T-cell (primary cell): Measurements from ENCODE around the gene SPINK2. TPM values are rescaled to one million over a fixed set of nuclear protein-coding genes. Genes with fewer than 3 reads are reported as not detected.

Experiments
- ATAC-seq, 4 experiments: fragments of 200-7000 bp in 3 of 4; fragments of 150-1000 bp in 1 of 4; cut with Tn5 transposase; replicated peaks in 1 of 4; 1 replicate in 3 of 4; 2 replicates in 1 of 4; pipeline ENCODE4 v1.10.0; 2021; ENCODE audit warnings: moderate library complexity in 3 of 4, mild to moderate bottlenecking in 2 of 4, moderate number of reproducible peaks in 1 of 4
- CTCF ChIA-PET, 2 donors: fragments of 300-600 bp; sonication (Branson Sonifier 250); formaldehyde crosslinking; loops; one replicate each; lab custom pipeline; 2022; ENCODE audit warnings: antibody characterized with exemption in 2 of 2; lab: Charles Lee
- POLR2A ChIA-PET, 2 donors: fragments of 300-600 bp; sonication (Branson Sonifier 250); formaldehyde crosslinking; loops; one replicate each; lab custom pipeline; 2022; ENCODE audit warnings: antibody characterized with exemption in 2 of 2; lab: Charles Lee
- DNase-seq, 35 experiments: peaks; one replicate each; pipeline versions ENCODE4 v3.0.0 to v3.0.0-alpha.2; 2013 to 2023
- H3K27ac ChIP-seq: one replicate; pipeline ENCODE4 v1.5.1; 2013; ENCODE audit warnings: low read length
- H3K27me3 ChIP-seq, 2 experiments: replicated peaks in 1 of 2; 1 replicate in 1 of 2; 2 replicates in 1 of 2; pipeline versions ENCODE4 v1.6.1 to v1.7.0; 2013; ENCODE audit warnings: low read length in 1 of 2, mixed read lengths in 1 of 2; ENCODE audit not compliant: control insufficient read depth in 2 of 2, insufficient read depth in 2 of 2; ENCODE audit errors: extremely low read depth in 1 of 2
- H3K36me3 ChIP-seq, 2 donors: 1 replicate in 1 of 2; 2 replicates in 1 of 2; pipeline versions ENCODE4 v1.6.1 to v1.7.0; 2013; ENCODE audit warnings: low read length in 1 of 2; ENCODE audit not compliant: control insufficient read depth in 2 of 2, insufficient read depth in 1 of 2; ENCODE audit errors: extremely low read depth in 1 of 2
- H3K4me1 ChIP-seq, 2 experiments: 1 replicate in 1 of 2; 2 replicates in 1 of 2; pipeline versions ENCODE4 v1.6.1 to v1.7.0; 2013; ENCODE audit warnings: low read length in 2 of 2, mixed read lengths in 1 of 2; ENCODE audit not compliant: insufficient read depth in 2 of 2, control insufficient read depth in 1 of 2; ENCODE audit errors: extremely low read depth in 1 of 2
- H3K4me3 ChIP-seq, 2 donors: 1 replicate in 1 of 2; 2 replicates in 1 of 2; pipeline versions ENCODE4 v1.5.1 to v1.7.0; 2013; ENCODE audit warnings: mild to moderate bottlenecking in 2 of 2, low read length in 1 of 2, moderate library complexity in 1 of 2; ENCODE audit not compliant: control insufficient read depth in 1 of 2; ENCODE audit errors: extremely low read depth in 1 of 2
- H3K9me3 ChIP-seq: 2 replicates; pipeline ENCODE4 v1.7.0; 2013
- H3K27ac Mint-ChIP-seq, 2 donors: one replicate each; pipeline ENCODE4 v1.8.0; 2020 to 2021; ENCODE audit warnings: mild to moderate bottlenecking in 2 of 2, mixed read lengths in 2 of 2
- H3K27me3 Mint-ChIP-seq, 2 donors: one replicate each; pipeline ENCODE4 v1.8.0; 2021 to 2022; ENCODE audit warnings: mixed read lengths in 2 of 2
- H3K36me3 Mint-ChIP-seq: one replicate; pipeline ENCODE4 v1.8.0; 2021; ENCODE audit warnings: mixed read lengths
- H3K4me1 Mint-ChIP-seq, 3 donors: one replicate each; pipeline ENCODE4 v1.8.0; 2020 to 2022; ENCODE audit warnings: mixed read lengths in 3 of 3, mild to moderate bottlenecking in 1 of 3
- H3K4me3 Mint-ChIP-seq, 3 donors: one replicate each; pipeline ENCODE4 v1.8.0; 2020 to 2022; ENCODE audit warnings: mild to moderate bottlenecking in 3 of 3, mixed read lengths in 3 of 3, moderate library complexity in 3 of 3
- H3K9me3 Mint-ChIP-seq, 3 donors: one replicate each; pipeline ENCODE4 v1.8.0; 2020 to 2022; ENCODE audit warnings: mixed read lengths in 3 of 3
- WGBS: methylation state at CpG from one replicate; pipeline ENCODE4 v1.1.5; 2013; ENCODE audit warnings: missing lambda C conversion rate; ENCODE audit not compliant: insufficient coverage; 5-methylcytosine and 5-hydroxymethylcytosine counted together
- total RNA-seq, 35 experiments: library from RNA in 6 of 35; stranded (reverse) in 6 of 35; fragments of 120-200 nt in 1 of 35; gene quantifications; one replicate each; pipeline versions ENCODE4 v1.2.1 to v1.2.4 and lab custom pipeline; 2013 to 2026

Gene SPINK2
- total RNA-seq, 5 donors from 2014 or later (not counting 1 experiment from before 2014, with no cell fraction given), result 2.0 to 11.6 (median 3.9) TPM

GRCh38 chr4:56772134-56772533 lies 49.4 kb downstream of the SPINK2 start:
- Mint-ChIP-seq H3K36me3 (no peaks in the 10 kb centered on the region), H3K9me3 (no peaks in the 10 kb centered on the region), H3K4me3 (no peak overlapping the region), H3K27me3 (no peaks in the 10 kb centered on the region), H3K4me1 (peaks cover 0 to 5% (median 0%) of the 10 kb centered on the region in 3 donors), H3K27ac (no peak overlapping the region)
- POLR2A ChIA-PET, result interaction anchor here in 1 of 2 donors (0.6 kb wide), 1 partner anchor 9 kb away, joined by 3 read pairs; no protein-coding TSS in a partner anchor
- Histone ChIP-seq H3K9me3 (no peaks in the 10 kb centered on the region), H3K36me3 (no peaks in the 10 kb centered on the region), H3K27ac (no peak overlapping the region), H3K4me1 (no peaks in the 10 kb centered on the region), H3K4me3 (no peak overlapping the region), H3K27me3 (no peaks in the 10 kb centered on the region)
- CTCF ChIA-PET, result interaction anchor here (0.6 to 2.1 kb wide), 3 partner anchors 65 to 146 kb away, joined by 3 to 6 read pairs (median 3); no protein-coding TSS in a partner anchor
- no peak for ATAC-seq
- DNase-seq, result no peak
- WGBS, result 43% methylated on average over 1 of the region's 2 CpGs

- Histone ChIP-seq H3K9me3 (no peaks in the 10 kb centered on the region), H3K4me3 (no peak overlapping the region), H3K27me3 (no peaks in the 10 kb centered on the region), H3K4me1 (no peaks in the 10 kb centered on the region), H3K36me3 (no peaks in the 10 kb centered on the region), H3K27ac (no peak overlapping the region)
- Mint-ChIP-seq H3K36me3 (no peaks in the 10 kb centered on the region), H3K27ac (no peak overlapping the region), H3K4me1 (peaks cover 0 to 18% (median 3%) of the 10 kb centered on the region in 3 donors), H3K4me3 (no peak overlapping the region), H3K9me3 (no peaks in the 10 kb centered on the region), H3K27me3 (no peaks in the 10 kb centered on the region)
- ATAC-seq, result no peak
- WGBS, result no CpG with 5 or more reads among the region's 4 CpGs
- DNase-seq, result no peak
- ChIA-PET POLR2A (no interaction called here), CTCF (no interaction called here)
Observed at GRCh38 chr4:56768763-56769162, 52.7 kb downstream of the SPINK2 start.

- Mint-ChIP-seq H3K4me3 (no peak overlapping the region), H3K36me3 (no peaks in the 10 kb centered on the region), H3K9me3 (no peaks in the 10 kb centered on the region), H3K4me1 (peaks cover 0 to 19% (median 3%) of the 10 kb centered on the region in 3 donors), H3K27me3 (no peaks in the 10 kb centered on the region), H3K27ac (peak overlapping the region in 1 of 2 donors; percentile 61)
- DNase-seq (no peak), ATAC-seq (no peak)
- CTCF ChIA-PET, result no interaction called here
- H3K4me3 ChIP-seq, result no peak overlapping the region
- no peaks in the 10 kb centered on the region for H3K4me1 ChIP-seq
- H3K27me3 ChIP-seq, result no peaks in the 10 kb centered on the region
- 80% methylated on average over 1 of the region's 3 CpGs for WGBS
- no peaks in the 10 kb centered on the region for H3K36me3 ChIP-seq
- H3K27ac ChIP-seq, result no peak overlapping the region
- H3K9me3 ChIP-seq, result no peaks in the 10 kb centered on the region
- POLR2A ChIA-PET, result no interaction called here
Observed at GRCh38 chr4:56768316-56768715, 53.2 kb downstream of the SPINK2 start.

GRCh38 chr4:56767567-56767966 lies 53.9 kb downstream of the SPINK2 start:
- H3K27me3 ChIP-seq, result no peaks in the 10 kb centered on the region
- H3K9me3 ChIP-seq, result no peaks in the 10 kb centered on the region
- ChIA-PET CTCF (interaction anchor here in 1 of 2 donors (0.6 kb wide), 1 partner anchor 1078 kb away, joined by 6 read pairs; no protein-coding TSS in a partner anchor), POLR2A (no interaction called here)
- Mint-ChIP-seq H3K4me3 (no peak overlapping the region), H3K36me3 (no peaks in the 10 kb centered on the region), H3K27ac (no peak overlapping the region), H3K27me3 (no peaks in the 10 kb centered on the region), H3K9me3 (no peaks in the 10 kb centered on the region), H3K4me1 (peaks cover 2 to 27% (median 8%) of the 10 kb centered on the region in 3 donors)
- no peak overlapping the region for H3K27ac ChIP-seq
- no peaks in the 10 kb centered on the region for H3K36me3 ChIP-seq
- no peak for ATAC-seq
- no peak for DNase-seq
- no peak overlapping the region for H3K4me3 ChIP-seq
- peaks cover 0 to 4% of the 10 kb centered on the region in 2 experiments for H3K4me1 ChIP-seq

GRCh38 chr4:56764775-56765174 lies 56.7 kb downstream of the SPINK2 start:
- ChIA-PET POLR2A (no interaction called here), CTCF (no interaction called here)
- Histone ChIP-seq H3K36me3 (no peaks in the 10 kb centered on the region), H3K4me1 (peaks cover under 1 to 4% of the 10 kb centered on the region in 2 experiments), H3K9me3 (no peaks in the 10 kb centered on the region), H3K4me3 (no peak overlapping the region), H3K27ac (no peak overlapping the region), H3K27me3 (no peaks in the 10 kb centered on the region)
- H3K36me3 Mint-ChIP-seq, result no peaks in the 10 kb centered on the region
- DNase-seq, result no peak
- no peak overlapping the region for H3K4me3 Mint-ChIP-seq
- H3K4me1 Mint-ChIP-seq, result peaks cover 14 to 44% (median 22%) of the 10 kb centered on the region in 3 donors
- no peak overlapping the region for H3K27ac Mint-ChIP-seq
- no peak for ATAC-seq
- no peaks in the 10 kb centered on the region for H3K27me3 Mint-ChIP-seq
- H3K9me3 Mint-ChIP-seq, result no peaks in the 10 kb centered on the region
- WGBS, result no CpG with 5 or more reads among the region's 5 CpGs

GRCh38 chr4:56764223-56764622 lies 57.3 kb downstream of the SPINK2 start:
- ATAC-seq (no peak), DNase-seq (no peak)
- no peaks in the 10 kb centered on the region for H3K27me3 ChIP-seq
- Mint-ChIP-seq H3K9me3 (no peaks in the 10 kb centered on the region), H3K36me3 (no peaks in the 10 kb centered on the region), H3K27ac (no peak overlapping the region), H3K27me3 (no peaks in the 10 kb centered on the region), H3K4me1 (peaks cover 20 to 50% (median 25%) of the 10 kb centered on the region in 3 donors), H3K4me3 (no peak overlapping the region)
- ChIA-PET POLR2A (interaction anchor here in 1 of 2 donors (0.5 kb wide), 1 partner anchor 69 kb away, joined by 3 read pairs; no protein-coding TSS in a partner anchor), CTCF (interaction anchor here (0.8 to 1.7 kb wide), 2 partner anchors 36 to 891 kb away, joined by 3 to 4 read pairs; no protein-coding TSS in a partner anchor)
- WGBS, result no CpG with 5 or more reads among the region's 1 CpG
- no peak overlapping the region for H3K27ac ChIP-seq
- H3K36me3 ChIP-seq, result no peaks in the 10 kb centered on the region
- H3K9me3 ChIP-seq, result no peaks in the 10 kb centered on the region
- H3K4me1 ChIP-seq, result peaks cover 3 to 6% of the 10 kb centered on the region in 2 experiments
- H3K4me3 ChIP-seq, result no peak overlapping the region
